GM12872 (cell line): Measurements from ENCODE around the gene SMPX.
A peak's percentile ranks its signal among the peaks of the same experiment; 100 is the strongest.

Experiments
- TF ChIP-seq, protein P1 (sequence below): IDR thresholded peaks from 3 replicates; pipeline ENCODE4 v1.5.1; 2011; ENCODE audit warnings: low read depth, mild to moderate bottlenecking, low read length, moderate library complexity; ENCODE audit not compliant: insufficient read depth

SMPX gene

DNA sequence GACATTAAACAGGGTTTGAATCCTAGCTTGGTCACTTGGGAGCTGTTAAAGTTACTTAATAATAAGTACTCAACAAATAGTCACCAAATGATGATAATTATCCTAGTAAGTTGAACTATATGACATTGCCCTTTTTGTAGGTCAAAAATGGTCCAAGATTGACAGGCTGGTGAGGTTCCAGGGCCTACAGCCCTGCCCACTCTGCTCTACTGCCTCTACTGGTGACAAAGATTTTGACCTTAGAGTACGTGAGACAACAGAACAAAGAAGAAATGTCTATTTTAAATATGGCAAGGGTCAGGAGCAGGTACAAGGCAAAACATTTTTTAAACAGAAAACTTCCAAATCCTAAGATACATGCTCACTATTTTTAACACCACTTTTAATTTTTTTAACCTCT, 572 bp upstream of the SMPX start:
- TF ChIP-seq, protein P1, sequence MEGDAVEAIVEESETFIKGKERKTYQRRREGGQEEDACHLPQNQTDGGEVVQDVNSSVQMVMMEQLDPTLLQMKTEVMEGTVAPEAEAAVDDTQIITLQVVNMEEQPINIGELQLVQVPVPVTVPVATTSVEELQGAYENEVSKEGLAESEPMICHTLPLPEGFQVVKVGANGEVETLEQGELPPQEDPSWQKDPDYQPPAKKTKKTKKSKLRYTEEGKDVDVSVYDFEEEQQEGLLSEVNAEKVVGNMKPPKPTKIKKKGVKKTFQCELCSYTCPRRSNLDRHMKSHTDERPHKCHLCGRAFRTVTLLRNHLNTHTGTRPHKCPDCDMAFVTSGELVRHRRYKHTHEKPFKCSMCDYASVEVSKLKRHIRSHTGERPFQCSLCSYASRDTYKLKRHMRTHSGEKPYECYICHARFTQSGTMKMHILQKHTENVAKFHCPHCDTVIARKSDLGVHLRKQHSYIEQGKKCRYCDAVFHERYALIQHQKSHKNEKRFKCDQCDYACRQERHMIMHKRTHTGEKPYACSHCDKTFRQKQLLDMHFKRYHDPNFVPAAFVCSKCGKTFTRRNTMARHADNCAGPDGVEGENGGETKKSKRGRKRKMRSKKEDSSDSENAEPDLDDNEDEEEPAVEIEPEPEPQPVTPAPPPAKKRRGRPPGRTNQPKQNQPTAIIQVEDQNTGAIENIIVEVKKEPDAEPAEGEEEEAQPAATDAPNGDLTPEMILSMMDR = no peak

DNA sequence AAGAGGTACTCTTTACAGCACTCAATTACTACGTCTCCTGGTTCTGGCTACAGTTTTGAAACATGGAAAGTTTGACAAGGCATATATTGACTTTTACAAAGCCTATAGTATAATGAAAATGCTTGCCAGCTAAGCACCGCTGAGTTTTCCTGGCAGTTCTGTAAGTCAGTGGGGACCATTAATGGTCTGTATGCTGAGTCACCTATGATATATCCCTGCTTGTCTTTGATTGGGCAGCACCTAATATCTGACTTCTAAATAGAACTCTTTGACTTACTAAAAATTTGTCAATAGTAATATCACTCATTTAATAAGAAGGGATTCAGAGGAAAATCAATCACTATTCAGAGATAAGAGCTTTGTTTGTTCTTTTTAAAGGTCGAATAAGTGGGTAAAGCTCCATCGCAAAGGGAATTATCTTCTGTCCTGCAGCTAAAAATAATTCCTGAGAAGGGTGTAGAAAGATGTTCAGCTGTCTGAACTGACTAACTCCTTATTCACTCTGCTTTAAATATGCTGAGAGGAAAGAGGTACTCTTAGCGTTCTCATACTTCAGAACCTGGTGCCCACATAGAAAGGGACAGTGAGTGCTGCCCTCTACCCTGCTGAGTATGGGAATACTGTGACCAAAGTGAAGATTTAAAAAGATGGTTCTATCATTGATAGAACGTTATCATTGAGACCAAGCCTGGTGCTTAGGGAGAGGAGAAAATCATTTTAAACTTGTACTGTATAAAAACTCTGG, 959 bp downstream of the SMPX start:
- TF ChIP-seq, protein P1 = no peak

DNA sequence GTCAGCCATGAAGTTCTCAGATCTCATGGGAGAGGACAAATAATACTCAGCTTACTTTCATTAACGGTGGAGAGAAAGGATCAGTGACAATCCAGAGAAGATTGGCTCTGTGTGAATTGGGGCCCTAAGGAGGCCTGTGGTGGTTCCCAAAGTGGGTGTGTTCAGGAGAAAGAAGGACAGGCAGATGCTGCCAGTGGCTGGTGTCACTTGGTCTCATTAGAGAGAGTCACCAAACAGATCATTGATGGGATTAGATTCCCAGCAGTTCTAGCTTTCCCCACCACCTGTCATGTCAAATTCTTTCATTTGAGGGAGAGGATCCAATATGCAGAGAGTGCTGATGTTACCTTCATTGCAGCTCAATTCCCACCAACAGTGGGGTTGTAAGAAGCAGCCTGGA, 8.0 kb downstream of the SMPX start:
- TF ChIP-seq, protein P1 = no peak

DNA sequence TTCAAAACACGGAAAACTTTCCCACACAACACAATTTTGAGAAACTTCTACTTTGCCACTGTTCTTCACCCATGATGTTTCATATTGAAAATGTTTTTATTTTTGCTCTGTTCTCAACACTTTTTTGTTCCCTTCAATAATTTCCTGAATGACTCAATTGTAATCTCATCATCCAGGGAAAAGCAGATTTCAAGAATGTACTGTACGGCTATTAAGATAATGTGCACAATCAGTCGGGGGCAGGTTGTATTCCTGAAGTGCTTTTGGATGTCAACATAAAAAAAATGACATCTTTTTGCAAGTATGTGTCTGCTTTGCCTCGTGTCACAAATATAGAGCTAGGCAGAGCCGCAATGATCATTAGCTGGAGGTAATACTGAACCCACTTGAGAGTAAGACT, 9.7 kb downstream of the SMPX start:
- TF ChIP-seq, protein P1 = no peak

DNA sequence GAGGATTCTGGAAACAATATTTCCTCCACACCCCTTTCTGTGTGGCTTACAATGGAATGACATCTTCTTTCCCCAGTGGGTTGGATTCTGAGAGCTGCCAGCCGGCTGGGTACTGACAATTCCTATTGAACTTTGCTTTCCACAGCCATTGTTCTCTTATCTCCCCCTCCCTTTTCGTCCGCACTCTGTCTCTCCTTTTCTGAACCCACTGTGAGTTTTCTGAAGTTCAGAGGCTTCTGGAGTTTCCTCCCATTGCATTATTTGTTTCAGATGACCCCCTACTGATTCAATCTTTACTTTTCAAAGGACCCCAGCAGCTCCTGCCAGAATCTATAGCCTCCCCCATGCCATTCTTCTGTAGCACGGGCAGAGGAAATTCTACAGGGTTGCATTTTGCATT, 10.4 kb downstream of the SMPX start:
- TF ChIP-seq, protein P1 = no peak

DNA sequence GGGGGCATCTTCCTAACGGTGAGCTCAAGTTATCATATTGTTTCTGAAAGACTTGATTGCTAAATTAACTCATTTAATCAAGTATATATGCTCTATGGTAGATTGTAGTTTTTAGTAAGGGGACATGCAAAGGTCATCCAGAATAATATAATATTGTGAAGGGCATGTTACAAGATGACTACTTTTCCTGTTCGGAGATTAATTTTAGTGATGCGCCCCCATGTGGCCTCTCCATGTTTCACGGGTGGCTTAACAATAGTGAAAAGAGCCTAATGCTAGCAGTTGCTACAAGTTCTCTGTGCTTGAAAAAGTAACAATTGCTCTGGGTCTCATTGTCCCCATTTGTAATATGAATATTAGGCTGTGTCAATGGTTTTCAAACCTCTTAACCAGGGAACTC, 12.2 kb downstream of the SMPX start:
- TF ChIP-seq, protein P1 = peak; percentile 55

DNA sequence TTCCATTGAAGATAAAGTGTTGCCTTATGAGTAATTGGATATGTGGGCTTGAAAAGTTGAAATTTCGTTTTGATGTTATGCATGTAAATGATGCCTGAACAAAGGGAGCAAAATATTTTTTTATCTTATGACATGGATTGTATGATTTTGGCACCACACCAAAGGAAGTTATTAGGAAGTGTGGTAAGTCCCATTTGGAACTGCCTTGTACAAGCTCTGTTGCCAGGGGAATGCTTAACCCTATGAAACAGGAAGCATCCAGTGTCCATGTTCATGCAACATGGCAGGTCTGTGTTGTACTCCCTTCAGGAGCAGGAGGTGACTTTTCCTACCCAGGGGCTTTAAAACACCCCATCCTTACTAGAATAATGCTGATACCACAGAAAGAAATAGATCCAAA, 13.2 kb downstream of the SMPX start:
- TF ChIP-seq, protein P1 = no peak
